Measurements from ENCODE around the gene SLC66A2. TPM values are rescaled to one million over a fixed set of nuclear protein-coding genes. Genes with fewer than 3 reads are reported as not detected.

SLC66A2 gene
- total and polyA plus RNA-seq, 10 of the 15 experiments (the other 5 are each of a cell fraction or from before 2014, with no cell fraction given) = 0.69 to 42.5 (median 14.8) TPM

DNA sequence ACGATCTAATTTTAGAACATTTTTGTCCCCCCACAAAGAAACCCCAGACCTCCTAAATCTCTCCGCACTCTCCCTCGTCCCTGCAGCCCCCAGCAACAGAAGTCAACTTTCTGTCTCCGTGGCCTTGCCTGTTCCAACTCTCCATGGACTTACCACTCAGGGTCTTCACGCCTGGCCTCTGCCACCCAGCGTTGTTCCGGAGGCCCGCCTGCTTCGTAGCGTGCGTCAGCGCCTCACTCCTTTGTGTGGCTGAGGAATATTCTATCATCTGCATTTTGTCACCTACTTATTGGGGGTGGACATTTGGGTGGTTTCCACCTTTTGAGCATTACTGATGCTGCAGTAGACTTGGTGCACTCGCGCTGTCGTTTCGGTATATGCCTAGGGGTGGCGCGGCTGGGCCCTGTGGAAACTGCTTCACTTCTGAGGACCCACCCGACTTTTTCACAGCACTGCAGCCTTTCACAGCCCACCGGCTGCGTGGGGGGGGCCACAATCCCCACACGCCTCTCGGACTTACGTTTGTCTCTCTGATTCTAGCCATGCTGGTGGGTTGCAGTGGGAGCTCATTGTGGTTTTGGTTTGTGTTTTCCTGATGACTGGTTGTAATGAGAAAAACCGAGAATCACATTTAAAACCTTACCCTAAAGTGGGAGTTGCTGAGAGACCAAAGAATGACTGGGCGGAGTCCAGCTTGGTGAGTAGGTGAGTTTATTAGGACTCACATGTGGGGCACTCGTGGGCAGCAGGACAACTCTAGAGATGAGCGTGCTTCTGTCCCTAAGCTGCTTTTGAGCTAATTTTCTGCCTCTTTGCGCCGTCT lies 11.6 kb upstream of the SLC66A2 start (continued):
- TF ChIP-seq ESRRA (IDR thresholded peaks at IDR 0.05; ENCODE audit: low read length) = no peak
- no peak for TF ChIP-seq EP300 (IDR thresholded peaks at IDR 0.05; ENCODE audit: borderline replicate concordance in 1 of 2, control insufficient read depth in 1 of 2, low read depth in 2 of 2, low read length in 2 of 2)
- no peak for TF ChIP-seq ZNF24 (IDR thresholded peaks at IDR 0.05)
- TF ChIP-seq MEF2A (IDR thresholded peaks at IDR 0.05; ENCODE audit: insufficient read depth, low read depth, low read length) = no peak
- TF ChIP-seq ZSCAN29 (IDR thresholded peaks at IDR 0.05) = no peak
- TF ChIP-seq, protein P1, sequence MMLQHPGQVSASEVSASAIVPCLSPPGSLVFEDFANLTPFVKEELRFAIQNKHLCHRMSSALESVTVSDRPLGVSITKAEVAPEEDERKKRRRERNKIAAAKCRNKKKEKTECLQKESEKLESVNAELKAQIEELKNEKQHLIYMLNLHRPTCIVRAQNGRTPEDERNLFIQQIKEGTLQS (IDR thresholded peaks at IDR 0.05; ENCODE audit: borderline replicate concordance, extremely low read depth, low read depth, low read length) = no peak
- TF ChIP-seq GABPA (IDR thresholded peaks at IDR 0.05; ENCODE audit: low read depth) = no peak
- TF ChIP-seq, protein P2, sequence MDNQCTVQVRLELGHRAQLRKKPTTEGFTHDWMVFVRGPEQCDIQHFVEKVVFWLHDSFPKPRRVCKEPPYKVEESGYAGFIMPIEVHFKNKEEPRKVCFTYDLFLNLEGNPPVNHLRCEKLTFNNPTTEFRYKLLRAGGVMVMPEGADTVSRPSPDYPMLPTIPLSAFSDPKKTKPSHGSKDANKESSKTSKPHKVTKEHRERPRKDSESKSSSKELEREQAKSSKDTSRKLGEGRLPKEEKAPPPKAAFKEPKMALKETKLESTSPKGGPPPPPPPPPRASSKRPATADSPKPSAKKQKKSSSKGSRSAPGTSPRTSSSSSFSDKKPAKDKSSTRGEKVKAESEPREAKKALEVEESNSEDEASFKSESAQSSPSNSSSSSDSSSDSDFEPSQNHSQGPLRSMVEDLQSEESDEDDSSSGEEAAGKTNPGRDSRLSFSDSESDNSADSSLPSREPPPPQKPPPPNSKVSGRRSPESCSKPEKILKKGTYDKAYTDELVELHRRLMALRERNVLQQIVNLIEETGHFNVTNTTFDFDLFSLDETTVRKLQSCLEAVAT (IDR thresholded peaks at IDR 0.05) = peak; percentile 87
- TF ChIP-seq, protein P3, sequence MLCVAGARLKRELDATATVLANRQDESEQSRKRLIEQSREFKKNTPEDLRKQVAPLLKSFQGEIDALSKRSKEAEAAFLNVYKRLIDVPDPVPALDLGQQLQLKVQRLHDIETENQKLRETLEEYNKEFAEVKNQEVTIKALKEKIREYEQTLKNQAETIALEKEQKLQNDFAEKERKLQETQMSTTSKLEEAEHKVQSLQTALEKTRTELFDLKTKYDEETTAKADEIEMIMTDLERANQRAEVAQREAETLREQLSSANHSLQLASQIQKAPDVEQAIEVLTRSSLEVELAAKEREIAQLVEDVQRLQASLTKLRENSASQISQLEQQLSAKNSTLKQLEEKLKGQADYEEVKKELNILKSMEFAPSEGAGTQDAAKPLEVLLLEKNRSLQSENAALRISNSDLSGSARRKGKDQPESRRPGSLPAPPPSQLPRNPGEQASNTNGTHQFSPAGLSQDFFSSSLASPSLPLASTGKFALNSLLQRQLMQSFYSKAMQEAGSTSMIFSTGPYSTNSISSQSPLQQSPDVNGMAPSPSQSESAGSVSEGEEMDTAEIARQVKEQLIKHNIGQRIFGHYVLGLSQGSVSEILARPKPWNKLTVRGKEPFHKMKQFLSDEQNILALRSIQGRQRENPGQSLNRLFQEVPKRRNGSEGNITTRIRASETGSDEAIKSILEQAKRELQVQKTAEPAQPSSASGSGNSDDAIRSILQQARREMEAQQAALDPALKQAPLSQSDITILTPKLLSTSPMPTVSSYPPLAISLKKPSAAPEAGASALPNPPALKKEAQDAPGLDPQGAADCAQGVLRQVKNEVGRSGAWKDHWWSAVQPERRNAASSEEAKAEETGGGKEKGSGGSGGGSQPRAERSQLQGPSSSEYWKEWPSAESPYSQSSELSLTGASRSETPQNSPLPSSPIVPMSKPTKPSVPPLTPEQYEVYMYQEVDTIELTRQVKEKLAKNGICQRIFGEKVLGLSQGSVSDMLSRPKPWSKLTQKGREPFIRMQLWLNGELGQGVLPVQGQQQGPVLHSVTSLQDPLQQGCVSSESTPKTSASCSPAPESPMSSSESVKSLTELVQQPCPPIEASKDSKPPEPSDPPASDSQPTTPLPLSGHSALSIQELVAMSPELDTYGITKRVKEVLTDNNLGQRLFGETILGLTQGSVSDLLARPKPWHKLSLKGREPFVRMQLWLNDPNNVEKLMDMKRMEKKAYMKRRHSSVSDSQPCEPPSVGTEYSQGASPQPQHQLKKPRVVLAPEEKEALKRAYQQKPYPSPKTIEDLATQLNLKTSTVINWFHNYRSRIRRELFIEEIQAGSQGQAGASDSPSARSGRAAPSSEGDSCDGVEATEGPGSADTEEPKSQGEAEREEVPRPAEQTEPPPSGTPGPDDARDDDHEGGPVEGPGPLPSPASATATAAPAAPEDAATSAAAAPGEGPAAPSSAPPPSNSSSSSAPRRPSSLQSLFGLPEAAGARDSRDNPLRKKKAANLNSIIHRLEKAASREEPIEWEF (IDR thresholded peaks at IDR 0.05; ENCODE audit: insufficient replicate concordance, low read depth, low read length) = no peak
- TF ChIP-seq, protein P4, sequence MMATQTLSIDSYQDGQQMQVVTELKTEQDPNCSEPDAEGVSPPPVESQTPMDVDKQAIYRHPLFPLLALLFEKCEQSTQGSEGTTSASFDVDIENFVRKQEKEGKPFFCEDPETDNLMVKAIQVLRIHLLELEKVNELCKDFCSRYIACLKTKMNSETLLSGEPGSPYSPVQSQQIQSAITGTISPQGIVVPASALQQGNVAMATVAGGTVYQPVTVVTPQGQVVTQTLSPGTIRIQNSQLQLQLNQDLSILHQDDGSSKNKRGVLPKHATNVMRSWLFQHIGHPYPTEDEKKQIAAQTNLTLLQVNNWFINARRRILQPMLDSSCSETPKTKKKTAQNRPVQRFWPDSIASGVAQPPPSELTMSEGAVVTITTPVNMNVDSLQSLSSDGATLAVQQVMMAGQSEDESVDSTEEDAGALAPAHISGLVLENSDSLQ (IDR thresholded peaks at IDR 0.05) = 0 out of 2 replicates have a peak, but pooled peaks have one; percentile 7
- TF ChIP-seq IKZF1 (conservative IDR thresholded peaks at IDR 0.05) = peak; percentile 79
- peak; percentile 85 for TF ChIP-seq MTA2 (IDR thresholded peaks at IDR 0.05; ENCODE audit: low read depth)
- TF ChIP-seq GATAD2B (conservative IDR thresholded peaks at IDR 0.05; ENCODE audit: low read depth) = peak; percentile 56
- TF ChIP-seq, protein P5, sequence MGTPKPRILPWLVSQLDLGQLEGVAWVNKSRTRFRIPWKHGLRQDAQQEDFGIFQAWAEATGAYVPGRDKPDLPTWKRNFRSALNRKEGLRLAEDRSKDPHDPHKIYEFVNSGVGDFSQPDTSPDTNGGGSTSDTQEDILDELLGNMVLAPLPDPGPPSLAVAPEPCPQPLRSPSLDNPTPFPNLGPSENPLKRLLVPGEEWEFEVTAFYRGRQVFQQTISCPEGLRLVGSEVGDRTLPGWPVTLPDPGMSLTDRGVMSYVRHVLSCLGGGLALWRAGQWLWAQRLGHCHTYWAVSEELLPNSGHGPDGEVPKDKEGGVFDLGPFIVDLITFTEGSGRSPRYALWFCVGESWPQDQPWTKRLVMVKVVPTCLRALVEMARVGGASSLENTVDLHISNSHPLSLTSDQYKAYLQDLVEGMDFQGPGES (IDR thresholded peaks at IDR 0.05) = no peak
- peak; percentile 84; the same call in 1 of the 2 replicates for TF ChIP-seq ZBED1 (IDR thresholded peaks at IDR 0.05; ENCODE audit: borderline replicate concordance)
- no peak for TF ChIP-seq EZH2 (IDR thresholded peaks at IDR 0.05; ENCODE audit: borderline replicate concordance, control insufficient read depth, low read depth, low read length)
- TF ChIP-seq STAT1 (conservative IDR thresholded peaks at IDR 0.05) = no peak

Measured in GM12878 (cell line).